GM19397 (cell line): Measurements from ENCODE around the gene POC5.
"Not testable (repeated sequence)": the region's sequence is repeated elsewhere in the genome, so short reads cannot be mapped to it uniquely, and the experiment has no call there.

Source experiments
- ATAC-seq: cut with Tn5 transposase; IDR thresholded peaks from one replicate; pipeline ENCODE4 v1.9.1; 2021; ENCODE audit warnings: mild to moderate bottlenecking, moderate library complexity; ENCODE audit not compliant: unreplicated experiment

Gene POC5

DNA sequence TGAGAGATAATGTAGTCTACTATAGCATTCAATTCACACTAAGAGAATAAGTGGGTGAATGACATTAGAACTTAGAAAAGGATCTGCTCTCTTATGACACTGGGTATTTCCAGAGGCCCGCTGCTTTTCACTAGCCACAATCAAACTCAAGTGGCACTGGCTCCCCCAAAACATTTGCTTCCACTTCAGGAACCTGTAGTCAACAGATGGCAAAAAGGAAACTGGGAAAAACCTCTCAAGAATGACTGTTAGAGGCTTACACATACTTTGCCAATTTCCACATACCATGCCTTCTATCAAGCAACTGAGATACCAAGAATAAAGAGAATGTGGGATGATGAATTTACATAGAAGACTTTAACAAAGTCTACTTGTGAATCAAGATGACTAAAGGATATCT, 11.2 kb downstream of the POC5 start:
- ATAC-seq: no peak

DNA sequence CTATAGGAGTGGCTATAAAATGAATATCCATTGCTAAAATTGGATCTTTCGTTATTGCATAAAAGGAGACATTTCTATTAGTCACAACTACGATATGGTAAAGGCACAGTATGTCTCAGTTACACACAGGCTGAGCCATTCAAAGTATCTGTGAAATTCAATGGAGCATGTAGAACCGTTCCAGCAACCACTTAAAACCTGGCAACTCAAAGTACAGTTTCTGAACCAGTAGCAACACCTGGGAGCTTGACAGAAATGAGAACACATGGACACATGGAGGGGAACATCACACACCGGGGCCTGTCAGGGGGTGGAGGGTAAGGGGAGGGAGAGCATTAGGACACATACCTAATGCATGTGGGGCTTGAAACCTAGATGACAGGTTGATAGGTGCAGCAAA, 15.4 kb downstream of the POC5 start:
- no peak for ATAC-seq

DNA sequence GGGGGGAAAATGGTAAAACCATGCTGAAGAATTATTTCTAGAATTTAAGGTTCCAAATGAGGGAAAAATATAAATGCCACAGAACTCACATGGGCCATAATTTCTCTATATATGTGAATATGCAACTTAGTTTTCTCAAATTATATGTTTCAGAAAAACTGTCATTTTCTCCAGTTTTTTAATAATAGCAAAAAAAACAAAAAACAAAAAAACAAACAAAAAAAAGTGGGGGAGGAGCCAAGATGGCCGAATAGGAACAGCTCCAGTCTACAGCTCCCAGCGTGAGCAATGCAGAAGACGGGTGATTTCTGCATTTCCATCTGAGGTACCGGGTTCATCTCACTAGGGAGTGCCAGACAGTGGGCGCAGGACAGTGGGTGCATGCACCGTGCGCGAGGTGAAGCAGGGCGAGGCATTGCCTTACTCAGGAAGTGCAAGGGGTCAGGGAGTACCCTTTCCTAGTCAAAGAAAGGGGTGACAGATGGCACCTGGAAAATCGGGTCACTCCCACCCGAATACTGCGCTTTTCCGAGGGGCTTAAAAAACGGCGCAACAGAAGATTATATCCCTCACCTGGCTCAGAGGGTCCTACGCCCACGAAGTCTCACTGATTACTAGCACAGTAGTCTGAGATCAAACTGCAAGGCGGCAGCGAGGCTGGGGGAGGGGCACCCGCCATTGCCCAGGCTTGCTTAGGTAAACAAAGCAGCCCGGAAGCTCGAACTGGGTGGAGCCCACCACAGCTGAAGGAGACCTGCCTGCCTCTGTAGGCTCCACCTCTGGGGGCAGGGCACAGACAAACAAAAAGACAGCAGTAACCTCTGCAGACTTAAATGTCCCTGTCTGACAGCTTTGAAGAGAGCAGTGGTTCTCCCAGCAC, 21.5 kb downstream of the POC5 start:
- ATAC-seq: not testable (repeated sequence)

DNA sequence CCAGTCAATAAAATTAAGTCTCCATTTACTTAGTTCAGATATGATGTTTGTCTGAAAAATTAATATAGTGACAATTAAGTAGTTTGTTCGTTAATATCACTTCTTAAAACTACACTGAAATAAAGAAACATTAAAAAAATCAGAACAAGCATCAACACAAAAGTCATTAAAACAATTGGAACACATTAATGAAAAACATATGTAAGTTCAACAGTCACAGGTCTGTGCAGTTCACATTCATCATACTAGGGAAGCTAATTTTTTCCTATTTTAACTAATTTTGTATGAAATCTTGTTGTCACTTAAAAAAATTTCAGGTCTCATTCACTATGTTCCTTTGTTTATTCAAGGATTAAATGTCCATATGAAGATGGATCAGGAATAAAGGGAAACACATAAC, 22.5 kb downstream of the POC5 start:
- ATAC-seq: no peak

DNA sequence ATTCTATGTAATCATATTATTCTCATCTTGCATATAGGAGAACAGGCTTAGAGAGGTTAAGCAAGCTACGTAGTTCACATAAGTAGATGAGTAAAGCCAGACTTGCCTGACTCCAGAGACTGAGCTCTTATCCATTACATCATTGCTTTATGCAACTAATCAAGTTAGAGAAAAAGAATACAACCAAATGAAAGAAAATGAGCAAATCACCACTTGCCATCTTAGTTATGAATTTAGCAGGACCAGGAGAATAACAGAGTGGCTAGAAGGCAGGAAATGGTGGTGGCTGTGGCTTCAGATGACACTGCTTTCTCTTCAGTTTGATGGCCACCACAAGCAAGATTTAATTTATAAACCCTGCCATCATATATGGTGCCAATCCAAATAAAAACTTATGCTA, 26.6 kb downstream of the POC5 start:
- no peak for ATAC-seq

DNA sequence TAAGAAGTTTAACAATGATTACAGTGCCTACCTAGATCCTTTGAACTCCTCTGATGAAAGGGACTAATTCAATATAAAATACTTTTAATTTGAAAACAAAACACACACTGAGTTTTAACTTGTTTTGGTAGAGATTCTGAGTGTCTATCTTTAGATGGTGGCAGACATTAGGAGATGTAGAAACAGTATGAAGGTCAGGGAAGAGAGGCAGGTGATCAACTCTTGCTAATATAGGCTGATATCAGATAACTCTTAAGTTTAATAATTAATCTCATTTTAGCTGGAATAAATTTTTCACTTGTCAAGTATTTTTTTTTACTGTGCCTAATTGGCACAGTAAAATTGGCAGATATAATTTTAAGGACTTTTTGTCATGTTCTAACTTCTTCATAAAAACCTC, 30.8 kb downstream of the POC5 start:
- no peak for ATAC-seq

DNA sequence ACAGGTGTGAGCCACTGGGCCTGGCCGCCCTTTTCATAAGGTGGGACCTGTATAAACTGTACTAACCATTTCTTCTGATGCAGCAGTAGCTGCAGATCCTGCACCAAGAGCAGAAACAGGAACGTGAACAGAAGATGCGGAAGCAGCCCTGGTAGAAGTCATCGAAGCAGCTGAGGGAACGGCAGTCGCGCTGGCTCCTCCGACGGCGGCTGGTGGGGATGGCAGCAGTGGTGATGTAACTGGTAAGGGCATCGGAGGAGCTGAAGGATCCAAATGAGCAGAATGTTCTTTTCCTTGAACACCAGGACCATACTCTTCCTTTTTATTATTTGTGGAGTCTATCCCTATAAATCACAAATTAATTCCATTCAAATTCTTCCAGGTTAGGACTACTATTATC, 32.1 kb downstream of the POC5 start:
- no peak for ATAC-seq

DNA sequence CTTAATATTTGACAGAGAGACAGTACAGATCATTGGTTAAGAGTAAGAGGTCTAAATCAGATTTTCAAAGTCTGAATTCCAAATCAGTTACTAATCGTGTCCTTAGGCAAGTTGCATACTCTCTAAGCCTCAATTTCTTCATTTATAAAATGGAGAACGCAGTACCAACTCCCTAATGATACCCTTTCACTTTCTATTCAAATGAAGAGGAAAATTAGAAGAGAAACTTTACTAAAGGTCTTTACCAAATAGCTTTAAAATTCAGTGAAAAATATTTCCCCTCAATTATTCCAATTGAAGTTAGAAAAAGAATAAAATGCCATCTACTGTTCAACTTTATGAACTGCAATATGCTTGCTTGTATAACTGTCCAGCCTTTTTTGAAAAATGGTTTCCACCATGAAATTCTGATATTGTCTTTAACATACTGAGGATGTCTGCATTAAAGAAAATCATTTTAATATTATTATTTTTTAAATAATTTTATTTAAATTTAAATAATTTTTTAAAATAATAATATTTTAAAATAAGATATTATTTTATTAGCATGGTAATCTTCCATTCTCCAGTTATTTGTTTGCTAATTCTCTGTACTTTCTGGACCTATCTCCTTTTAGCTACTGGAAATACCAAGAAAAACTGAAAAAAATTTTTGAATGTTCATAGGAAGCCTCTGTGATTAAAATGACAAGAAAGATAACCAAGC, 36.0 kb downstream of the POC5 start:
- ATAC-seq: no peak

DNA sequence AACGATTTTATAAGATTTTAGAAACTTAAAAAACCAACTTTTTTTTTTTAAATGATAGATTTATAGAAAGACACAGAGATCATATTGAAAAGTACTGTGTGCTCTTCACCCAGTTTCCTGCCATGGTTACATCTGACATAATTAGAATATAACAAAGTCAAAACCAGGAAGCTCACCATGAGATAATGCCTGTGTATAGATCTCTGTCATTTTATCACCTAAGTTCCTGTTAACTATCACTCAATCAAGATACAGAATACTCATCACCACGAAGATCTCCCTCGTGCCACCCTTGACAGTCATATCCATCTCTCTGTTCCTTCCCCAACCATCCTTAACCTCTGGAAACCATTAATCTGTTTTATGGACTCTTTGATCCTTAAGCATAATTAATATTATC, 39.1 kb downstream of the POC5 start:
- no peak for ATAC-seq

DNA sequence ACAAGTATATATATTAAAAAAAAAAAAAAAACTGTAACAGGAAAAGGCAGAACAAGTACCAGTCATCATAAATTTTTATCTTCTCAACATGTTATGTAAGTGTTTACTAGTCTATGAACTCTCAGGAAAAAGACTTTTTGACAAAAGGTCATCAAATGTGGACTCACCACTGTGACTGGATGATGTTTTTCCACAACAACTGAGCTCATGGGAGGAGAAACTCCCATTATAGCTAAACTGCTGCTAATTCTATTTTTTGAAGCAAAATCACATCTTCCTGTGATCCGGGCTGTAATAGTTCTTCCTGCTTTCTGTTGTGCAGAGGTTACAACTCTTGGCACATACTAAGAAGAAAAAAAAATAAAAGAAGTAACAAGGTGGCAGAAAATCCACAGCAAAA, 39.6 kb downstream of the POC5 start:
- ATAC-seq: no peak

DNA sequence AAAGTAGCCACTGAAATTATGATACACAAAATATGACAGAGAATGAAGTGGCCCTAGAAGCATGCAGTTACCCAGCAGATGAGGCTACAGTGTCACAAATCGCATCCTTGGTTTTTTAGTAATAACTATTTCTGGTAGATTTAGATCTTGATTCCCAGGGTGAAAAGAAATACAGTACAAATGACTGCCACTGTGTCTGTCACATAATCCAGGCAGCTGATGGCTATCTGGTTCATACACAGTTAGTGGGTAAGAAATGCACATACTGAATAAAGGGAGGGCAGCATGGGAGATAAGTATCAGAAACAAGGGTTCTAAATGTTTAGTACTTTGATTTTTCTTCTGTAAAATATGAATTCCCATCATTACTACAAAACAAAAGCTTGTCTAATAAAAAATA, 41.5 kb downstream of the POC5 start:
- no peak for ATAC-seq

DNA sequence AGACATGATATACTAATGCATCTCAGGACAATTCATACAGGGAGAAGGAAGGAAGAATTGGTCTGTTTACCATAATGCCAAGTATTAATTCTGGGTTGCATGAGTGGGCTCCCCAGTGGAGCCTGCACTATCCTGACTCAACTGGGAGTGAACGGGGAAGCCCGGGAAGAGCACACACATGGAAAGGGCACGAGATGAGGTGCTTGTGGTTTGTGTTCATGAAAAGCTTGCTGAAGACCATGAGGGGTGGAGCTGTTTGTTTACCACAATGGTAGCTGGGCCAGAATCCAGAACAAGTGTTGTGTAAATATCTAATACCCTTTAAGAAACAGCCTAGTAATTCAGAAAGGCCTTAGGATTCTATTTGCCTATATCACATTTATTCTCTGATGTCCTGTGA, 44.6 kb downstream of the POC5 start:
- no peak for ATAC-seq

DNA sequence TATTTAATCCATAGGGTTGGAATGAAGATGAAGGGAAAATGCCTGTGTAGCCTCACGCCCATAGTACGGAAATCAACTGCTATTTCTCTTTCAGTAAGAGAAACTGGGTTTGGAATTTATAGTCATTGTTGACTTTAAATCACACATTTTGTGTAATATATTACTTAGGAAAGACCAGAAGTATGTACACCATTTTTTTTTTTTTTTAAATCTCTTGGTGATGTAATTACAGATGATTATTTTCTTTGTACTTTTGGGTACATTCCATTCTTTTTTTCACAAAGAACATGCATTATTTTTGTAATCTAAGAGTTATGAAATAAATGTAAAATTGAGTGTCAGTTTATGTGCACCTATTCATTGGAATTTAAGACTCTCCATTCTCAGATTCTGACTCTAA, 45.7 kb downstream of the POC5 start:
- ATAC-seq: no peak

DNA sequence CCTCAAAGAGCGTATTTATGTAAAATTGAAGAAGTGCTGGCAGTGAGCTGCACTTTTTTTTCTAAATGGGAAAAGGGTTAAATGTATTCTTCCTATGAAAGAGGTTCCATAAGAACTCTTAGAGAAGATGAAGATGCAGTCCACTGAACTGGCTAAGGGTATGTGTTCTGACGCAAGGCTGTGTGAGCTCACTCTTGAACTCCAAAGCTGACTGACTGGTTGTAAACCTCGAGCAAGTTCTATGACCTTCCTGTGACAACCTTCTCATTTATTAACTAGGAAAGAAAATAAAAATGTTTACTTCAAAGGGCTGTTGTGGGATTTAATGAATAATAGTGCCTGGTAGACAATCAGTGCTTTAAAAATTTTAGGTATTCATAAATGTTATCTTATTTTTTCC, 46.7 kb downstream of the POC5 start:
- ATAC-seq: no peak

DNA sequence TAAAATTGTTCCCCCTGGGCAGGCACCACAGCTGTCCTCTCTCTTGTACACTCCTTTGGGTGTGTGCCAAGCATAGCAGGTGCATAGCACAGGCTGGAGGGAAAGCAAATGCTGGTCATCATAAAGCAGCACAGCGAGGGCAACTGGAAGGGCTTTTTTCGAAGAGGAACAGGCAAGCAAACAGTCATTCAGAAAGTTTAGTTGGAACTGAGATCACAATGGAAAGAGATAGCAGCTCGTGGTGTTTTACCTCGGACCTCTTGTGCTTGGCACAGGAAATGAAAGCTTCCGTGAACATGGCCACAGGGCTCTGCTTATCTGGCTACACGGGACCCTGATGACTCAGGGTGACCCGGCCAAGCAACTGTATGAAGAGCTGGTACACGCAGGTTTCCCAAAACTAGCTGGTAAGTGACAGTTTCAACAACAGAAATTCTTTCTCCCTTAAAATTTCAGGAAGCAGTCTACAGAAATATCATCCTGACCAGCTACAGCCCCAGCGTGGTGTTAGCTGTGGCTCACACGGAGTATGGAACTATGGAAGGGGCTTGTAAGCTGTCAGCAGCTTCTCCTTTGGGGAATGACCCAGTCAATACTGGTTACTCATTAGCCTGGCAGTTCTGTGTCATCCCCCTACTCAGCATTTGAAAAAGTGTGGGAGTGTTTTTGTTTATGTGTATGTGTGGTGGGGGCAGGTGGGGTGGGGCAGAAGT, 48.1 kb downstream of the POC5 start:
- peak; percentile 90 for ATAC-seq

DNA sequence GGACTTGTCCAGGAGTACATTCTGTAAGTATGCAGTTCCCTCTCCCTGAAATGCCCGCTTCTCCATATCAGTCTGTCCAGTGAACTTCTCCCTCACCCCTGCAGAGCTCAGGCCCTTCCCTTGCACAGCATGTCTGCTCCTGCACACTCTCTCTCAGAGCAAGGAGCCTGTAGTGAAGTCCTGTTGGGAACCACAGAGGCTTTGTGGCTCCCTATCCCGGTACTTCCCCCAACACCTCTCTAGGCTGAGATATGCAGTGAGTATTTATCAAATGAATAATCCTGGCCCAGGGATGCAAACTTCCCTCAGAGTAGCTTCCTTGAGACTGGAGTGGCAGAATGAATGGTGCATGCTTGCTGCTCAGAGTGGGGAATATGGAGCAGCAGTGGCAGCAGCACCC, 48.8 kb downstream of the POC5 start:
- peak; percentile 3 for ATAC-seq

DNA sequence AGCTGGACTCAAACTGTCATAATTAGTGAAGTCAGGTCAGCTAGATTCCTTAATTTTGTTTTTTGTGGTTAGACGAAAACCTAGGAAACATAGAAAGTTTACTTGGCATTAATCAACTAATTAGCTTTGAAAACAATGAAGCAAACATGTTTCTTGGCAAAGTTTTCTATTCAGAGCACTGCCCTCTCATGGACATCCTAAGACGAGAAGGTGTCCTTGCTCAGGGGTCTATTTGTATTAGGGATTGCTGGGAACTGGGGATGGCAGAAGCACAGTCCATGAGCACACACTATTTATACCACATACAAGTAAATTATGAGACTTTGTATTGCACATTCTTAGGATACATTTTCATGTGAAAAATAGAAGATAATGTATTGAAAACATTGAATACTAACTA, 49.7 kb downstream of the POC5 start:
- ATAC-seq: no peak

DNA sequence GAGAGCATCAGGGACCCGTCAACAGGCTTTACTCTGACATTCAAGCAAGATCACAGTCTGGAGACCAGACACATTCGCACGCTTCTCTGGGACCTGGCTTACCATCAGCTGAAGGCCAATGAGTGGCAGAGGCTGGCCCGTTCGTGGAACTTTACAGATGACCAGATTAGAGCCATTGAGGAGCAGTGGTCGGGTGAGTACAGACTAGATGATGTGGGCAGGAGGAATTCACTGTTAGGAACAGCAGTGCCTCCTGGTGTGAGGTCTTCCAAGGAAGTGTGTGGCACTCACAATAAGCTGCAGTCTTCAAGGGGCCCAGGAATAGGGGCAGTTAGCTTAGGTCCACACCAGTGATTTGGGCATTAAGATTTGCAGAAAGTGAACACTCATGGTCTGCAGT, 50.4 kb downstream of the POC5 start:
- no peak for ATAC-seq

DNA sequence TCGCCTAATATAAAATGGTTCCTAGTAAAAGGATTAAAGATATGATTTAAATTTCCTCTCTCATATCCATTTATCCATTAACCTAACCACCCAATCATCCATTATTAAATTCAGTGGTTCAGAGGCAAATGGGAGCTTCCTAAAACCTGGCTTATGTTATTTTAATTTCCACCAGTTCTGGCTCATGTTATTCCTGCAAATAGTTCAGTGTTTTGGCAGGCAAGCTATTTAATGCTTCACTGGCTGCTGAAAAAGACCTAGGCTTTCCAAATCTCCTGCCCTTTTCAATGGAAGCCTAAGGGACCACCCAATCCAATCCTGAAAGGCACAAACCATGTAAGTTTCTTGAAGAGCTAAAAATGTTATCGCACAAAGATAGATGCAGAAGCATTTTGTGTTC, 52.3 kb downstream of the POC5 start:
- no peak for ATAC-seq

DNA sequence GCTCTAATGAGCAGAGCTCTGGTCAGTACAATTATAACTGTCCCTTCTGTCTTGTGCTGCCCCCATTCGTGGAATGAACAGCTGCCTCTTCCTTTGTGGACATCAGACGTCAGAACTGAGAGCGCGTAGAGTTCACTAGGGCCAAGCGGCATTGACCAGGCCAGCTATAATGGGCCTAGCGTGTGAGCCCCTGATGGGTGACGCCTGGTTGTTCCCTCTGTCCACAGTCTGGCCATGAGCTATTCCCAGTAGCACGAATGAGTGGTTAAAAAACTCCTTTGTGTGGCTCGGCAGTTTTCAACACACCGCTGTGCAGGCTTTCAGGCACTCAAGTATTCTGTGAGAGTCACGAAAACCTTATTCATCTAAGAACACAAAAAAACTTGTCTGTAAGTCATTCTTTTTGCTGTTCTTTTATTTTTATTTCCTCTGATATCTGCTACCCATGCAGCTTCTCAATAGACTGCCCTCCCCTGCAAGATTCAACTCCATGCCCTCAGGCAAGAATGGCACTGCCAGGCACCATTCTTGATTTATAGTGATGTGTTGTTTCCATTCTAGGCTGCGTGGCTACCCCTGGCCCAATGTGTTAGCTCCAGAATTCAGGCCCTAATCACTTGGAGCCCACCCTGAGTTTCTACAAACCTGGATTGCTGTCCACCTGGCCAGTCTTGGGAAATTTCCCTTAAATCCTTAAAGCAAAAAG, 53.5 kb downstream of the POC5 start:
- ATAC-seq: no peak

DNA sequence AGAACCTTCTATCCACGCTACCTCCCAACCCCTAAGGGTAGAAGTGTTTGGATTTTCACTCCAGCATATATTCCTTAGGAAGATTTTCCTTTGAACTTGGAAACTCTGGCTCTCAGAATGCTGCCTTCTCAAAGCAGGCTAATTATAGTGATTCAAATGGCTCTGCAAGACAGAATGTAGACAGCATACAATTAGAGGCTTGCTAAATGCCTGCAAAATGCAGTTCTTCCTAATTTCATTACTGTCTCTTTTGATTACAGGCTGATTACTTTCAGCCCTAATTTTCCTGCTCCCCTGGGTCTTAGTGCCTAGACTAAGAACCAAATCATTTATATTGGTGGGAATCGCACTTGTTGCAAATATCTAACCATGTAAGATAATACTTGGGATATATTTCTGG, 55.2 kb downstream of the POC5 start:
- ATAC-seq: no peak
